ENCODE results near the gene ADAM20. TPM values are rescaled to one million over a fixed set of nuclear protein-coding genes. Genes with fewer than 3 reads are reported as not detected.
A peak's percentile ranks its signal among the peaks of the same experiment; 100 is the strongest.

The ADAM20 gene
- total RNA-seq, 1 donor from 2014 or later: 1.5 TPM

- H3K36me3 ChIP-seq: peaks cover 26% of the 10 kb centered on the region
- TF ChIP-seq, protein P1, sequence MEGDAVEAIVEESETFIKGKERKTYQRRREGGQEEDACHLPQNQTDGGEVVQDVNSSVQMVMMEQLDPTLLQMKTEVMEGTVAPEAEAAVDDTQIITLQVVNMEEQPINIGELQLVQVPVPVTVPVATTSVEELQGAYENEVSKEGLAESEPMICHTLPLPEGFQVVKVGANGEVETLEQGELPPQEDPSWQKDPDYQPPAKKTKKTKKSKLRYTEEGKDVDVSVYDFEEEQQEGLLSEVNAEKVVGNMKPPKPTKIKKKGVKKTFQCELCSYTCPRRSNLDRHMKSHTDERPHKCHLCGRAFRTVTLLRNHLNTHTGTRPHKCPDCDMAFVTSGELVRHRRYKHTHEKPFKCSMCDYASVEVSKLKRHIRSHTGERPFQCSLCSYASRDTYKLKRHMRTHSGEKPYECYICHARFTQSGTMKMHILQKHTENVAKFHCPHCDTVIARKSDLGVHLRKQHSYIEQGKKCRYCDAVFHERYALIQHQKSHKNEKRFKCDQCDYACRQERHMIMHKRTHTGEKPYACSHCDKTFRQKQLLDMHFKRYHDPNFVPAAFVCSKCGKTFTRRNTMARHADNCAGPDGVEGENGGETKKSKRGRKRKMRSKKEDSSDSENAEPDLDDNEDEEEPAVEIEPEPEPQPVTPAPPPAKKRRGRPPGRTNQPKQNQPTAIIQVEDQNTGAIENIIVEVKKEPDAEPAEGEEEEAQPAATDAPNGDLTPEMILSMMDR (IDR thresholded peaks at IDR 0.05): no peak
- H3K4me1 ChIP-seq: no peaks in the 10 kb centered on the region
- intact Hi-C loops (cut with DNase I): no loop called here
- ATAC-seq: no peak
- H3K27ac ChIP-seq: no peak overlapping the region
- no peaks in the 10 kb centered on the region for H3K27me3 ChIP-seq (ENCODE audit: low read depth)
- H3K9me3 ChIP-seq: no peaks in the 10 kb centered on the region
- no peak for DNase-seq
- H3K4me3 ChIP-seq: no peak overlapping the region
Measured at GRCh38 chr14:70563417-70563816, 28.6 kb upstream of the ADAM20 start.

DNA sequence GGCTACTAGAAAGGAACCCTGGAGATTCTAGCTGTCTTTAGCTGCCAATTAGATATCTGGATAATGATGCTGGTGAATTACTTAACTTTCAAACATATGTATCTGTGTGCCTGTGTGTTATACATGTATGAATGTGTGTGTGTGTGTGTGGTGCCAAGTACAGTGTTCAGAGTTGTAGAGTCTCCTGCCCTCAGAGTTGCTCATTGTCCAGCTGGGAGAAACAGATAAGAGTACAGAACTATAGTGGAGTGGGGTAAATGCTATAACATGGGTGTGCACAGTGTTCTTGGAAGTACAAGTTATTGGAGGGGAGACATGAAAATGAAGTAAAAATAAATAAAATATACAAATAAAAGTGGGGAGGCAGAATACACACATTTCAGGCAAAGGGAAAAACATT is 23.6 kb upstream of the ADAM20 start:
- Histone ChIP-seq H3K27ac (no peak overlapping the region), H3K4me1 (no peaks in the 10 kb centered on the region), H3K4me3 (no peak overlapping the region), H3K27me3 (ENCODE audit: low read depth) (no peaks in the 10 kb centered on the region), H3K9me3 (no peaks in the 10 kb centered on the region), H3K36me3 (peaks cover 3% of the 10 kb centered on the region)
- intact Hi-C loops (cut with DNase I): no loop called here
- no peak for DNase-seq
- ATAC-seq: no peak
- TF ChIP-seq, protein P1 (IDR thresholded peaks at IDR 0.05): no peak

- Histone ChIP-seq H3K27ac (no peak overlapping the region), H3K27me3 (ENCODE audit: low read depth) (no peaks in the 10 kb centered on the region), H3K36me3 (no peaks in the 10 kb centered on the region), H3K9me3 (no peaks in the 10 kb centered on the region), H3K4me1 (no peaks in the 10 kb centered on the region), H3K4me3 (no peak overlapping the region)
- TF ChIP-seq, protein P1 (IDR thresholded peaks at IDR 0.05): no peak
- ATAC-seq (peak; percentile 48 to 53), DNase-seq (no peak)
- intact Hi-C loops (cut with DNase I): no loop called here
Measured at GRCh38 chr14:70555890-70556289, 21.1 kb upstream of the ADAM20 start.

GRCh38 chr14:70538087-70538486 is 3.3 kb upstream of the ADAM20 start:
- Histone ChIP-seq H3K36me3 (no peaks in the 10 kb centered on the region), H3K27ac (no peak overlapping the region), H3K4me1 (no peaks in the 10 kb centered on the region), H3K4me3 (no peak overlapping the region), H3K27me3 (ENCODE audit: low read depth) (no peaks in the 10 kb centered on the region), H3K9me3 (peaks cover 4% of the 10 kb centered on the region)
- DNase-seq (no peak), ATAC-seq (no peak)
- TF ChIP-seq, protein P1 (IDR thresholded peaks at IDR 0.05): no peak
- intact Hi-C loops (cut with DNase I): no loop called here

DNA sequence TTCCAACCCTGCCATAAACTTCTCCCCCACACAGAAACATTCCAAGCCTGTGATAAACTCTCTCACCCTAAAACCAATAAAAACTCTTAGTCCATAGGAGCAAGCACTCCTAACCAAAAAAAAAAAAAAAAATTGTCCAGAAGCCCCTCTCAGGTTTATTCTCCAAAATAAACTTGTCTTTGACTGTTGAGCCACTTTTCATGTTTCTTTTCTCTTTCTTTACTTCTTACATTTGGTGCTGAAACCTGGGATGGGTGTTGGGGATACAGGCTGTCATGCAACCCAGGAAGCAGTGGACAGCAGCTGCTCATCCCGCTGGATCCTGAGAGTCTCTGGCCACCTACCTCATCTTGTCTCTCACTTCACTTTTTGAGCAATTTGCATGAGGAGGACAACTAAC is 2.0 kb upstream of the ADAM20 start:
- peaks cover 4% of the 10 kb centered on the region for H3K9me3 ChIP-seq
- intact Hi-C loops (cut with DNase I): no loop called here
- TF ChIP-seq, protein P1 (IDR thresholded peaks at IDR 0.05): no peak
- no peak overlapping the region for H3K27ac ChIP-seq
- H3K27me3 ChIP-seq (ENCODE audit: low read depth): no peaks in the 10 kb centered on the region
- DNase-seq (no peak), ATAC-seq (no peak)
- no peaks in the 10 kb centered on the region for H3K4me1 ChIP-seq
- H3K36me3 ChIP-seq: no peaks in the 10 kb centered on the region
- no peak overlapping the region for H3K4me3 ChIP-seq

GRCh38 chr14:70530417-70530816 is 4.4 kb downstream of the ADAM20 start:
- intact Hi-C loops (cut with DNase I): no loop called here
- TF ChIP-seq, protein P1 (IDR thresholded peaks at IDR 0.05): no peak
- Histone ChIP-seq H3K36me3 (no peaks in the 10 kb centered on the region), H3K27ac (no peak overlapping the region), H3K4me1 (no peaks in the 10 kb centered on the region), H3K4me3 (no peak overlapping the region), H3K9me3 (no peaks in the 10 kb centered on the region), H3K27me3 (ENCODE audit: low read depth) (no peaks in the 10 kb centered on the region)
- DNase-seq (no peak), ATAC-seq (no peak)

Data from lower lobe of right lung (tissue), 2 donors.